GM18520 (cell line): ENCODE data around the gene CD59.
"Not testable (repeated sequence)": the region's sequence is repeated elsewhere in the genome, so short reads cannot be mapped to it uniquely, and the experiment has no call there.

Experiments
- ATAC-seq: cut with Tn5 transposase; IDR thresholded peaks from one replicate; pipeline ENCODE4 v1.9.1; 2021; ENCODE audit not compliant: unreplicated experiment

Gene CD59

DNA sequence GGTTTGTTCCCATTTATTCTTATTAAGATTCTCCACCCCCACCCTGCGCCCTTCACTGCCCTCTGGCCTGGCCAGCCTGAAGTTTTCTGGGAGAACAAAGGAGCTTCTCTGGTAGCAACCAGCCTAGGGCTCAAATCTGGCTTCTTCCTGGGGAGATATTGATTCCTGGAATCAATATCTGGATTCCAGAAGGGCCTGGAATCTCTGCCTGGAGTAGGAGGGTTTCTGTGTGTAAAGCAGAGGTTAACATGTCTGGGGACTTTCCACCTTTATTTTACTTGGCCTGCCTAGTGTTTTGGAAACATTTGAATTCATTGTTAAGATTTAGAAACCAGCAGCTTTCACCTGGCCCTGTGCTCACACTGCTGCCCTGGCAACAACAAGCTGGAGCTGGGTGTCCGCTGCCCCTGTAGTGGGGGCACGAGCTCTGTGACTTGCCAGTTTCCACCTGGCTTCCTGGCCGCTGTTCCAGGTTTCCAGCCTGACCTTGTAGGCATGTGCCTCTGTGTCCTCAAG, 41.1 kb downstream of the CD59 start:
- ATAC-seq, result no peak

- no peak for ATAC-seq
Observed at GRCh38 chr11:33694346-33695050, 41.7 kb downstream of the CD59 start.

GRCh38 chr11:33692541-33692940, 43.7 kb downstream of the CD59 start:
- ATAC-seq, result no peak

DNA sequence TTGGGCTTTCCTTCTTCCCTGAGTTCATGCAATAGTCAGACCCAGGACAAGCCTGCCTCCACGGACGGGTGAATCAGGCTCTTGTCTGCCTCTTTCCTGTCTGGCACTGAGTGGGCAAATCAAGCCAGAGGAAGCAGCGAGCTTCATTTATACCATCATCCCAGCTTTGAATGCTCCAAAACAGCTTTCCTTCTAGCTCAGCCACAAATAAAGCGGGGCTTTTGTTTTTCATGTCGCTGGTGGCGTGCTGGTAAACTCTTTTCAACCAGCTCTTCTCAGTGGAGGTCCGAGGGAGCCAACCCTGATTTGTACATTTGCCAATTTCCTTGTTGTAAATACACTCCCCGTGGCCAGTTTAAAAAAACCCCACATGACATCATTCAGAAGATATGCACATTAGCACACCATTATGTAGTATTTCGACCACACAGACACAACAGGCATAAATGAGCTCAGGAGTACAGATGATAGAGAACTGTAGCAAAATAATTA, 44.2 kb downstream of the CD59 start:
- no peak for ATAC-seq

- no peak for ATAC-seq
Observed at GRCh38 chr11:33691066-33691864, 45.0 kb downstream of the CD59 start.

DNA sequence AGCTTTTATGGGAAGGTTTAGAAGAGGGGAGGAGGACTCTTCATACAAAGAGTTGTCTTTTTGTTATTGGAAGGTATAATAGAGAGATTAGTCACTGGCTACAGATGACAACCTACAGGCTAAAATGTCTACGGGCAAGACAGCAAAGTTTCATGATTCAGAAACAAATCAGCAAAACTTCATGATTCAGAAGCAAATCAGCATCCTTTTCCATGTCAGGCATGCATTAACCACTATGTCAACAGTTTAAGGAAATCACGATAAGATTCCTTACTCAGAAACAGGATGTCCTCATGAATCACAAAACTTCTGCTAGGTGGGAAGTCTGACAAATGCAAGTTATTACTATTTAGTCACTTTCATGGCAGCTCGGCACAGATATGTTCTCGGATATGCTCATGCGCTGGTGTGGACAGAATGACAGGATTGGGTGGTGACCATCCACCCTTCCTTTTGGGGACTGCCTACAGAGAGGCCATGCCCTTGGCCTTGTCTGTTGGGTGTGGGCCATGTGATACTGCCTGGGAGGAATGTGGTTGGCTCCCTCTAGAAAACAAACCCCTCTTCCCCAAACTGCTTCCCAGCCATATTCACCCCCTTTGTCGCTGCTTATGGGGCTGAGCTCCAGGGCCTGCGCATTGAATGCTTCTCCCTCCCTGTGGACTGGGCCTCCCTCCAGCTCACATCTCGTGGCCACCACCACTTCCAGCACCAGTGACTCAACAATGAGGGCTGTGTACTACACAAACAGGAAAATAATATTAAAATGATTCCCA, 45.7 kb downstream of the CD59 start:
- ATAC-seq, result no peak

DNA sequence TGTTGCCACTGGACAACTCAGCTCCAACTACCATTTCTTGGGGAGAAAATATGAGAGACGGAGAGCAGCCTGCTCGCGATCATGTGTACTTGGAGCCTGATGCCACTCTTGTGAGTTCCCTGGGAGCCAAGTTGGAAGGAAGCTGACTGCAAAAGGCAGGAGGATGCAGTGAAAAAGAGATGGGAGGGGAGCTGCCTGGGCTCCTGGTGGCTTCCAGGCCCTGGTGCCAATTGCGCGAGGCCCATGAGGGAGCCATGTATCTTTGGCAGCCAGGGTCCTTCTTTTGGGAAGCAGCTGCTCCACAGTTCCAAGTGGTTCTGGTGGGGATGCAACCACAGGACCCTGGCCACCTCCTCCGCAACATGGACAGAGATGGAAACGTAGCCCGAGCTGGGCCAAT, 46.7 kb downstream of the CD59 start:
- ATAC-seq, result no peak

- ATAC-seq, result no peak
Observed at GRCh38 chr11:33689085-33689484, 47.1 kb downstream of the CD59 start.

- no peak for ATAC-seq
Observed at GRCh38 chr11:33687733-33688479, 48.3 kb downstream of the CD59 start.

GRCh38 chr11:33685082-33685481, 51.1 kb downstream of the CD59 start:
- ATAC-seq, result no peak

GRCh38 chr11:33684003-33684706, 52.1 kb downstream of the CD59 start:
- ATAC-seq, result no peak

- no peak for ATAC-seq
Observed at GRCh38 chr11:33682446-33682845, 53.8 kb downstream of the CD59 start.

- no peak for ATAC-seq
Observed at GRCh38 chr11:33682019-33682418, 54.2 kb downstream of the CD59 start.

DNA sequence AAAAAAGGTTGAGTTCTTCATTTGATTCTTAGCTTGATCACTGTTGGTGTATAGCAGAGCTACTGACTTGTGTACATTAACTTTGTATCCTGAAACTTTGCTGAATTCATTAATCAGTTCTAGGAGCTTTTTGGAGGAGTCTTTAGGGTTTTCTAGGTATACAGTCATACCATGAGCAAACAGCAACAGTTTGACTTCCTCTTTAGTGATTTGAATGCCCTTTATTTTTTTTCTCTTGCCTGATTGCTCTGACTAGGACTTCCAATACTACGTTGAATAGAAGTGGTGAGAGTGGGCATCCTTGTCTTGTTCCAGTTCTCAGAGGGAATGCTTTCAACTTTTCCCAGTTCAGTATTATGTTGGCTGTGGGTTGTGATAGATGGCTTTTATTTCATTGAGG, 57.6 kb downstream of the CD59 start:
- ATAC-seq, result not testable (repeated sequence)

- no peak for ATAC-seq
Observed at GRCh38 chr11:33674035-33674814, 62.0 kb downstream of the CD59 start.

GRCh38 chr11:33672273-33672672, 64.0 kb downstream of the CD59 start:
- ATAC-seq, result no peak

- ATAC-seq, result no peak
Observed at GRCh38 chr11:33670250-33671011, 65.8 kb downstream of the CD59 start.

GRCh38 chr11:33669598-33670249, 66.5 kb downstream of the CD59 start:
- no peak for ATAC-seq
